ENCODE measurements around the gene NFATC2IP.
A peak's percentile ranks its signal among the peaks of the same experiment; 100 is the strongest.
"Not testable (repeated sequence)": the region's sequence is repeated elsewhere in the genome, so short reads cannot be mapped to it uniquely, and the experiment has no call there.

NFATC2IP gene

DNA sequence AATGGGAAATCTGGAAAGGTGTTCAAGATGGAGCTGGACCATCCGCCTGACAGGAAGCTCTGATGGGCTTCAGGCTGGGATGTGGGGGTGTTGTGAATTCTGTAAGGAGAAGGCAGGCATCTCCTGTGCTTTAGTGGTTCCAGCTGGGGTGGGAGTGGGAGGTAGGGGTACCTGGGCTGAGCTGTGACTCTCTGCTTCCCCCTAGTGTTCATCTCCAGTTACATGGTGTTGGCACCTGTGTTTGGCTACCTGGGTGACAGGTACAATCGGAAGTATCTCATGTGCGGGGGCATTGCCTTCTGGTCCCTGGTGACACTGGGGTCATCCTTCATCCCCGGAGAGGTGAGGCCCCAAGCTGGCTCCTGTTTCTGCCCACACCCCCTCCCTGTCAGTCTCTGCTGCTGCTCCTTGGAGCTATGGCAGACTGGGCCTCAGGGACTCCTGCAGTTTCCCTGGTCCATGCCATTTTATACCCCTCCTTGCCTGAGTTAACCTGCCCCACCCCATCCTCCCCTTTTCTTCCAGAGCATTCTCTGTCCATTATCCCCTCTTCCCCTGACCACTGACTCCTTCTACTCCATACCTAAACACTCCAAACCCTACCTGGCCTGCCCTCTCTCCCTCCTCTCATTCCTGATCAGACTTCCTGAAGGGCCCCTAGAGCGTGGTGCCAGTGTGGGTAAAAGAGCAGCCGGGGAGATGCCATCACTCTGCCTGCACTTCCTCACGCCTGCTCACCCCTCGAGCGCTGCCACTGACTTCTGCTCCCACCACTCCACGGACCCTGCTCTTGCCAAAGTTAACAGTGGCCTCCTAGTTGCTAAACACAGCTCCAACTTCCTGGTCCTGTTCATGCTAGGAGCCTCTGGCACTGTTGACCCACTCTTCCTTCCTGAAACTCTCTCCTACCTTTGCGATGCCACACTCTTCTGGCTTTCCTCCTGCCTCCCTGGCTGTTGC lies 27.2 kb downstream of the NFATC2IP start:
- peak; percentile 51 for DNase-seq (ENCODE audit: low spot score)
- TF ChIP-seq, protein P1, sequence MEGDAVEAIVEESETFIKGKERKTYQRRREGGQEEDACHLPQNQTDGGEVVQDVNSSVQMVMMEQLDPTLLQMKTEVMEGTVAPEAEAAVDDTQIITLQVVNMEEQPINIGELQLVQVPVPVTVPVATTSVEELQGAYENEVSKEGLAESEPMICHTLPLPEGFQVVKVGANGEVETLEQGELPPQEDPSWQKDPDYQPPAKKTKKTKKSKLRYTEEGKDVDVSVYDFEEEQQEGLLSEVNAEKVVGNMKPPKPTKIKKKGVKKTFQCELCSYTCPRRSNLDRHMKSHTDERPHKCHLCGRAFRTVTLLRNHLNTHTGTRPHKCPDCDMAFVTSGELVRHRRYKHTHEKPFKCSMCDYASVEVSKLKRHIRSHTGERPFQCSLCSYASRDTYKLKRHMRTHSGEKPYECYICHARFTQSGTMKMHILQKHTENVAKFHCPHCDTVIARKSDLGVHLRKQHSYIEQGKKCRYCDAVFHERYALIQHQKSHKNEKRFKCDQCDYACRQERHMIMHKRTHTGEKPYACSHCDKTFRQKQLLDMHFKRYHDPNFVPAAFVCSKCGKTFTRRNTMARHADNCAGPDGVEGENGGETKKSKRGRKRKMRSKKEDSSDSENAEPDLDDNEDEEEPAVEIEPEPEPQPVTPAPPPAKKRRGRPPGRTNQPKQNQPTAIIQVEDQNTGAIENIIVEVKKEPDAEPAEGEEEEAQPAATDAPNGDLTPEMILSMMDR (IDR thresholded peaks at IDR 0.05; ENCODE audit: extremely low read depth, missing control alignments): peak; percentile 20

DNA sequence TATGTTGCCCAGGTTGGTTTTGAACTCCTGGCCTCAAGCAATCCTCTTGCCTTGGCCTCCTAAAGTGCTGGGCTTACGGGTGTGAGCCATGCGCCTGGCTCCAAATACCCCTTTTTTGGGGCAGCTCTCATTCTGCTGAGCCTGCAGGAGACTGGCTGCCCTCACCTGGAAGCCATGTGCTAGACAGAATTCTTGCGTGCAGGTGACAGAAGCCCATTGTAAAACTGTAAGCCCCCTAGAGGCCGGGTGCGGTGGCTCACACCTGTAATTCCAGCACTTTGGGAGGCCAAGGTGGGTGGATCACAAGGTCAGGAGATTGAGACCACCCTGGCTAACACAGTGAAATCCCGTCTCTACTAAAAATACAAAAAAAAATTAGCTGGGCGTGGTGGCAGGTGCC lies 29.6 kb downstream of the NFATC2IP start:
- not testable (repeated sequence) for DNase-seq (ENCODE audit: low spot score)

DNA sequence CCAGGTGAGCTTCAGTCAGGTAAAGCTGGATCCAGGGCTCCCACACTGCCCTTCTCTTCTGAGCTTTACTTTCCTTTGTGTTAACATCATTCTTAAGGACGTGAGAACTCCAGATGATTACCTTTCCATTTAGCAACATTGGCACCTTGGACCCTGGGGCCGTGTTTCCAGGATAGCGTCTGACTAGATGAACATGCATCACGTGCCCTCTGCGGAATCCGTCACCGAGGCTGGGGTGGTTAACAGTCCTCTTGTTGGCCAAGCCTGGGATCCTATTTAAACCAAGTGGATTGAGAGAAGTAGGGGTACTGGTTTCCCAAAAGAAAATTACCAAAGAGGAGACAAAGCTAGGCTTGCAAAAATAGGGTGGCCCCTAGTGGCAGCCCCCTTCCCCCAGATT lies 30.2 kb downstream of the NFATC2IP start:
- DNase-seq (ENCODE audit: low spot score): no peak
- TF ChIP-seq, protein P1 (IDR thresholded peaks at IDR 0.05; ENCODE audit: extremely low read depth, missing control alignments): no peak

DNA sequence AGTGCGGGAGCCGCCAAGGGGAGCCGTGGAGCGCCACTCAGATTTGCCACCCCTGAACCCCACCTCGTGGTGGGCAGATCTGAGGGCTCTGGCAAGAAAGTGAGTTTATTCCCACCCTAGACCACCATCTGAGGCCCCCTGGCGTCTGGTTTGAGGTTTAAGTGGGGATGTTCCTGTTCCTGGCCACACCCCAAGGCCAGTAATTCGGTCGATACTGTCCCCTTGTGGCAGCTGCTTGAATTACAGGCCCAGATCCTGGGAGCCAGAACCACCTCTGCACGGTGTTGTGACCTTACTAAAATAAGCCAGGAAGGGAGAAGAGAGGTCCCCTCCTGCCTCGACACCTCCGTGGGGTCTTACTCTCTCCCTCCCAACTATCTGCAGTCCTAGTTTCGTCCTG lies 30.8 kb downstream of the NFATC2IP start:
- TF ChIP-seq, protein P1 (IDR thresholded peaks at IDR 0.05; ENCODE audit: extremely low read depth, missing control alignments): peak; percentile 34

DNA sequence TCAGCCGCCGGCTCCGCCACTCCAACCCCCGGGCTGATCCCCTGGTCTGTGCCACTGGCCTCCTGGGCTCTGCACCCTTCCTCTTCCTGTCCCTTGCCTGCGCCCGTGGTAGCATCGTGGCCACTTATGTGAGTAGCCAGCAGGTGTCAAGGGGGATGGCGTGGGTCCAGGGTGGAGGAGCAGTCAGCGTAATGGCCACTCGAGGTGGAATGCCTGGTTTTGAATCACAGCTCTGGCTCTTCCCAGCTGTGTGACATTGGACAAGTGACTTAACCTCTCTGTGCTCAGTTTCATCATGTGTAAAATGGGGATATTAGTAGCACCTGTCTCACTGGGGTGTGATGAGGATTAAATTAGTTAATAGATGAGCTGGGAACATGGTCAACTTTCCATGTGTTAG lies 31.7 kb downstream of the NFATC2IP start:
- no peak for DNase-seq (ENCODE audit: low spot score)
- TF ChIP-seq, protein P1 (IDR thresholded peaks at IDR 0.05; ENCODE audit: extremely low read depth, missing control alignments): no peak

More for the DNA sequence above, 30.8 kb downstream of the NFATC2IP start:
- peak; percentile 50 for DNase-seq (ENCODE audit: low spot score)

DNA sequence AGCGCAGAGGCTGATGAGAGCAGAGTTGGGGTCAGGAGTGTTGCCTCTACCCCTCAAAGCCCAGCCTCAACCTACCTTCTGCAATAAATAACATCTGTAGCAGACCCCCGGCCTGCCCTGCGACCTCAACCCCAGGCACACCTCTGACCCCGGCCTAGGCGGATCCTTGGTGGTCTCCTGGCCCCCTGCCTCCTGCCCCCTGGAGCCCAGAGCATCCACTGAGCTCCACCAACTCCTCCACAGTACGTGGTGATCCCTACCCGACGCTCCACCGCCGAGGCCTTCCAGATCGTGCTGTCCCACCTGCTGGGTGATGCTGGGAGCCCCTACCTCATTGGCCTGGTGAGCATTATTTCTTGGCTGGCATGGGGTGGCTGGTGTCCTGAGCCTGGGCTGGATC lies 32.2 kb downstream of the NFATC2IP start:
- TF ChIP-seq, protein P1 (IDR thresholded peaks at IDR 0.05; ENCODE audit: extremely low read depth, missing control alignments): no peak
- no peak for DNase-seq (ENCODE audit: low spot score)

DNA sequence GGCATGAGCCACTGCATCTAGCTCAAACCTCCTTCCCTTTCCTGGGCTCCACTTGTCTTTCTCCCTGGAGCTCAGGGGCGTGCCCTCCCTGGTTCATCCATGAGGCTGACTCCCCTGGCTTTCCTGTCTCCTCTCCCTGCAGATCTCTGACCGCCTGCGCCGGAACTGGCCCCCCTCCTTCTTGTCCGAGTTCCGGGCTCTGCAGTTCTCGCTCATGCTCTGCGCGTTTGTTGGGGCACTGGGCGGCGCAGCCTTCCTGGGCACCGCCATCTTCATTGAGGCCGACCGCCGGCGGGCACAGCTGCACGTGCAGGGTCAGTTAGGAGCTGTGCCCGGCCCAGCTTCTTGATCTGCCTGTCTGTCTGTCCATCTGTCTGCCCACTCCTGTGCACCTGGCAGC lies 32.9 kb downstream of the NFATC2IP start:
- TF ChIP-seq, protein P1 (IDR thresholded peaks at IDR 0.05; ENCODE audit: extremely low read depth, missing control alignments): no peak
- DNase-seq (ENCODE audit: low spot score): no peak

DNA sequence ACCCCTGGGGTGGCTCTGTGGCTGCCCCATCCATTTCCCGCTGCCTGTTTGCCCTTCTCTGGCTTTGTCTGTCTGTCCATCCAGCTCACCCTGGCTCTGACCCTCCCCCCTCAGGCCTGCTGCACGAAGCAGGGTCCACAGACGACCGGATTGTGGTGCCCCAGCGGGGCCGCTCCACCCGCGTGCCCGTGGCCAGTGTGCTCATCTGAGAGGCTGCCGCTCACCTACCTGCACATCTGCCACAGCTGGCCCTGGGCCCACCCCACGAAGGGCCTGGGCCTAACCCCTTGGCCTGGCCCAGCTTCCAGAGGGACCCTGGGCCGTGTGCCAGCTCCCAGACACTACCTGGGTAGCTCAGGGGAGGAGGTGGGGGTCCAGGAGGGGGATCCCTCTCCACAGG lies 33.4 kb downstream of the NFATC2IP start:
- no peak for DNase-seq (ENCODE audit: low spot score)
- TF ChIP-seq, protein P1 (IDR thresholded peaks at IDR 0.05; ENCODE audit: extremely low read depth, missing control alignments): no peak
